NCI-H1436 (cell line): ENCODE data around the gene HIF1AN.

Experiments used
- DNase-seq: peaks from one replicate; lab custom pipeline; 2025; lab: John Stamatoyannopoulos, UW

Gene HIF1AN

DNA sequence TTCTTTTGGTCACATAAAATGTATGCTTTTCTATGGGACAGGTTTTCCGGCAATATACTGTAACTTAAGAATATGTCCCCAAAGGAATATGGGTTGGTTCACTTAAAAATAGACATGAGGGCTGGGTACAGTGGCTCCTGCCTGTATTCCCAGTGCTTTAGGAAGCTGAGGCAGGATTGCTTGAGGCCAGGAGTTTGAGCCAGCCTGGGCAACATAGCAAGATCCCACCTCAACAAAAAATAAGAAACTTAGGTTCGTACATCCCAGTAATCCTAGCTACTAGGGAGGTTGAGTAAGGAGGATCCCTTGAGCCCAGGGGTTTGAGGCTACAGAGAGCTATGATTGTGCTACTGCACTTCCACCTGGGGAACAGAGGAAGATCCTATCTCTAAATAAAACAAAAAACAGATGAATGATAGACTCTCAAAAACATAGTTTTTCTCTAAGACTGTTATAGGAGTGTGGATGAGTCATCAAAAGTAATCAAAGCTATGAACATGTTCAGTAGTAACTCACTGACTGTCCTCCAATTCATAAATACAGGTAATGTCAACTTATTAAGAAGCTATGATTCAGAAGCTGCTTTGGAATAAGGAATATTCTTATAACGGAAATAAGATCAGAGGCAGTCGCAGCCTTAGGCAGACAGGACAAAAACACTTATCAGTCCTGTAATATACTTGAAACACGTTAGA lies 13.5 kb upstream of the HIF1AN start:
- no peak for DNase-seq

- DNase-seq = no peak
Measured at GRCh38 chr10:100522945-100523344, 12.8 kb upstream of the HIF1AN start.

- DNase-seq = no peak
Measured at GRCh38 chr10:100524206-100524605, 11.5 kb upstream of the HIF1AN start.

- DNase-seq = no peak
Measured at GRCh38 chr10:100524638-100525037, 11.1 kb upstream of the HIF1AN start.

GRCh38 chr10:100528123-100528886 lies 7.4 kb upstream of the HIF1AN start:
- no peak for DNase-seq

GRCh38 chr10:100528921-100529474 lies 6.7 kb upstream of the HIF1AN start:
- peak; percentile 38 for DNase-seq

DNA sequence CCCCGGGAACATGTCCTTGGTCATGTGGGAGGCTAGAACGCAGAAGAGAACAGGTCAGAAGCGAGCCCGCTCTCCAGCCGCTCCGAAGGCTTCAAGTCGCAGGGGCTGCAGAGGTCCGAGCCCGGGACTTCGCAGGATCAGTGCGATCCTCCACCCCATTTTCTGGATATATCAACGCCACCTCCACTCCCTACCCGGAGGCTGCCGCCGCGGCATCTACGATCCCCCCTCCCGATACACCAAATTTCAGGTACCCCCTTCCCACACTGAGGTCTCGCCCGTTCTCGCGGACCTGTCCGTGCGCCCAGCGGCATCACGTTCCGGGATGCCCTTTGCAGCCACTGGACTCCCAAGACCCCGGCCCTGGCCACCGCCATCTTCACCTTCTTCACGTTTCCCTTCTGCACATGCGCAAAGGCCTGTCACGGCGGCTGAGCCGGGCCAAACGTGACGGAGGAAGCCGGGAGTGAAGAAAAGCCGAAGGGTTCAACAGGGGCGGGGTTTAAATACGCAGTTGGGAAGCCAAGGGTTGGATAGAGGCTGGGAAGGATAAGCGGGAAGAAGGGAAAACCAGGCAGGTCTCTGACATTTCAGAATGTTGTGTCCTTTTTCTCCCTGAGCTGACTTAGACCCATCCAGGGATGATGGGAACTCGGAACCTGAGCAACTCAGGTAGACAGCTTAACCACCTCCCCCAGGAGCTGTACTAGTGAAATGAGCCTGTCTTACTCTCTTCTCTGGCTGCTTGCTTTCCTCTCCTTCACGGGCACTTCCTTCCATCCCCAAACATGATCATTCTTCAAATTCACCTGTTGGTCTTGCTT lies 6.1 kb upstream of the HIF1AN start, which contains the start of gene NDUFB8:
Gene NDUFB8 (minus strand): TSS at position 397 of the 824 bp plus-strand sequence. CDS start 20 bp downstream, at position 377.
- DNase-seq = peak; percentile 81

GRCh38 chr10:100531761-100532160 lies 4.0 kb upstream of the HIF1AN start:
- no peak for DNase-seq

DNA sequence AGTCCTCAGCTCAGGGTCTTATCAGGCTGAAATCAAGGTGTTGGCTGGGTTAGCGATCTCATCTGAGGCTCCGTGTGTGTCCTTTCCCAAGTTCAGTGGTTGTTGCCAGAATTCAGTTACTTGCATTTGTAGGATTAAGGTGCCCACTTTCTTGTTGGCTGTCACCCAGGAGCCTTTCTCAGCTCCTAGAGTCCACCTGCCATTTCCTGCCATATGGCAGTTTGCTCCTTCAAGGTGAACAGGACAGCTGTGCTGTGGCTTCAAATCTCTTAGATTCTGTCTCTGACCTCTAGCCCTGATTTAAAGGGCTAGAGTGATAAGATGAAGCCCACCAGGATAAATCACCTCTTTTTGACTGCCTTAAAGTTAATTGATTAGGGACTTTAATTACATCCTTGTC lies 1.0 kb upstream of the HIF1AN start:
- DNase-seq = no peak

GRCh38 chr10:100535338-100535714 lies 417 bp upstream of the HIF1AN start:
- no peak for DNase-seq

DNA sequence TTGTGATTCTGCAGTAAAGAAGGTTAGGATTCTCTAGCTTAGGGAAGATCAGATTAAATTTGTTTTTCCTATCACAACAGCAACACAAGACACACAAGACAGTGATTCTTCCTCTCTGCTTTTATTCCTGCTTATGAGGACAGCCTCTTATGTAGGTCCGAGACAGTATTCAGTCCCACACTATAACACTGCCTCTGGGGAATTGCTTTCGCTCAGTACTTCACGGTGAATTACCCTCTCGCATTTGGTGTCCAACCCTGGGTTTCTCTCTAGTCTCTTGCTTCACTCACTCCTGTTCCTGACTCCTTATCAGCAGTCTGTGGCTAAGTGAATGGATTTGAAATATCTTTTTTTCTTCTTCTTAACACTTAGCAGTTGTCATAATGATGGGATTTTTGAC lies 1.7 kb downstream of the HIF1AN start:
- no peak for DNase-seq

GRCh38 chr10:100544950-100545349 lies 9.2 kb downstream of the HIF1AN start:
- DNase-seq = no peak

GRCh38 chr10:100551196-100551595 lies 15.5 kb downstream of the HIF1AN start:
- no peak for DNase-seq

DNA sequence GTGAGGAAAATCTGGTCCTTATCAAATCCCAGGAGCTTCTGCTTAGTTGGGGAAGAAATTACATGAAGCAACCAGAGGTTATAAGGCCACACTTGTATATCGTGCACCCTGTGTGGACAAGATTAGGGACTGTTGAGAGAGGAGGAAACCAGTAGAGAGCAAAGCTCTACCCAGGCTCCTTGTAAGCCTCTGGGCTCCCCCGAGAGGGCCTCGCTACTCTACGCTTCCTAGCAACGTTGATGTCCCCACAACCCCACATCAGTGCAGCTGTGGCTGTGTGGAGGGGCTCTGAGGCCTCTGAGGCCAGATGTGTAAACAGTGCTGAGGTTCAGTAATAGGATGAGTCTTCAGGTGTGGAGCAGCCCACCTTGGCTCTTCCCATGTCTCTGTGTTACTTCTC lies 16.0 kb downstream of the HIF1AN start:
- no peak for DNase-seq

DNA sequence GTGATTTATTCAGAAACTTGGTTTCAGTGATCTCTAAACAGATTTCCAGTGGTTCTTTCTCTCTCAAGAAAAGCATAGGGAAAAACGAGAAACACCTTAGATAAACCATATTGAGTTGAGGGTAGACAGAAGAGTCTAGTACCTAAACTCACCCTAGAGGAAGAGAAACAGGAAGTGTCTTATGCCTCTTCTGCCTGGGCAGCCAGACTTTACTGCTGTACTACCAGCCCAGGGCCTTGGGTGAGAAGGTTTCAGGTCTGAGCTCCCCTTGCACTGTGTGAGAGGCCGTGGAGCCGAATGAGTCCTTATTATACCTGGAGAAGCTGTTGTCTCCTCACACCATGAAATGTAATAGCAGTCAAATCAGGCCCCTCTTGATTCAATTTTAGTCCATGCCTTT lies 18.2 kb downstream of the HIF1AN start:
- no peak for DNase-seq

GRCh38 chr10:100554902-100555301 lies 19.2 kb downstream of the HIF1AN start:
- no peak for DNase-seq

DNA sequence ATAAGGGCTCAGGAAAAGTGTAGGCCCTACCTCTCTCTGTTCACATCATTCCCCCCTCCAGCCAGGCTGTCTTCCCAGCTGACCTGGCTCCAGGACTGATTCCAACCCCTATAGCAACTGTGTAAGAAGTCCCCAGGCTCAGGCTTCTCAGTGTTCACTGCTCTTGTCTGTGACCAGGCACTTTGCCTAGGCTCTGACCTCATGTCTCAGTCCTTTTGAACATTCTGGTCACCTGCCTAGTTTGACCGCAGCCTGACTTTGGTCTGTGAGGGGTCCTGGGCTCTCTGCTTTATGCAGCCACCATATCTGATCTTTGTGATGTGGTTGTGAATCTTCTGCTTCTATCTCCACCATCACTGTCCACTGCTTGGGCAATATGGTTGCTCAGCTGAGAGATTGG lies 24.5 kb downstream of the HIF1AN start:
- no peak for DNase-seq

GRCh38 chr10:100561005-100561404 lies 25.3 kb downstream of the HIF1AN start:
- DNase-seq = no peak

DNA sequence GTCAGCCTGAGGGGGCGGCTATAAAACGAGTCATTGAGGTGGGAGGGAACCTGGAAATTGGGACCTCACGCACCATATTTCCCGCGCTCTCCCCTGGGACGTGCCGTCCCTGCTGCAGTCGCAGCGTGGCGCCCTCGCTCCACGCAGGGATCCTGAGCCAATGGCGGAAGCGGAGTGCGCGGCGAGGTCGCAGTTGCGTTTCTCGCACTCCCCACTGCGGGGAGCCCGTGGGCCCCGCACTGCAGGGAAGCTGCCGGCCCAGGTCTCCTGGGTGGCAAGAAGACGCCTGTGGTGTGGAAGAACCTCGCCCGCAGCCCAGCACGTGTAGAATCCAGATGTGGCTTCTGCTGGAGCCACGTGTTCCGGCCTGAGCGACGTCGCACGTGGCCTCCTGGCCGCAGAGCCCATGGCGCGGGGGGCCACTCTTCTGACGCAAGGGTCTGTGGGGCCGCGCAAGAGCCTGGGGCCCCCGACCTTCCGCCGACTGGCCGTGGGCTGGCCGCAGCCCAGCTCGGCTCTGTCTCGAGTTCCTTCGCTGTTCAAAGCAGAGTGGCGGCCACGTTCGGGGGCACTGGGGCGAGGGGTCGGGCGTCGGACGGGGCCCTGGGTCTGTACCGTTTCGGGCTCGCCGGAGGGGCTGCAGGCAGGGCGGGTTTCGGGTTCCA lies 26.4 kb downstream of the HIF1AN start:
- DNase-seq = peak; percentile 85

DNA sequence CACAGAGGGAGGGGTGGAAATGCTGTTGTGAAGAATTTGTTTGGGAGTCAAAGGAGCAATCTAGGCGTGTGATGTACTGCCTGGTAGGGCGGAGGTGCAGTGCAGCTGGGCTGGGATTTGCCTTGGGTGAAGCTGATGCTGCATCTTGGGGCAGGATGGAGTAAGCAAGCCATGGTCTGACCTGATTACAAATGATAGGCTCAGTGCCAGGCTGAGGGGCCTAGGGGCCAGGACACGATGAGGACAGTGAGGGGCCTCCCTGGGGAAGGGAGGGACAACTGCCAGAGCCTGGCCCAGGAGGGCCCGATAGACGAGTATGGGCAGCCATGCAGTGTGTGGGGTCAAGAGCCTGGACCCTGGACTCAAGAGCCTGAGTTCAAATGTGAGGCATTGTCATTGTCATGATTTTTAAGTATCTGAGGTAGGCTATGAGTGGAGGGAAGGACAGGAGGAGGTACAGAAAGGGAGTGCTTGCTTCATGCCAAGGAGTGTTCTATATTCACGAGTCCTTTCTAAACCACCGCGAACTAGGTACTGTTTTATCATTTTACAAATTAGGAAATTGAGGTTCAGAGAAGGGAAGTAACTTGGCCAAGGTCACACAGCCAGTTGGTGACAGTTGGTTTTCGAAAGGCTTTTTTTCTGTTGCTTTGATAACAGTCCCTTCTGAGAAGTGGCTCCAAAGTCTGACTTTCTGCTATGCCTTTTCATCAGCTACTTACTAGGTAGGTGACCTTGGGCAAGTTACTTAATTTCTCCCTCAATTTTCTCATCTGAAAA lies 29.7 kb downstream of the HIF1AN start:
- no peak for DNase-seq

DNA sequence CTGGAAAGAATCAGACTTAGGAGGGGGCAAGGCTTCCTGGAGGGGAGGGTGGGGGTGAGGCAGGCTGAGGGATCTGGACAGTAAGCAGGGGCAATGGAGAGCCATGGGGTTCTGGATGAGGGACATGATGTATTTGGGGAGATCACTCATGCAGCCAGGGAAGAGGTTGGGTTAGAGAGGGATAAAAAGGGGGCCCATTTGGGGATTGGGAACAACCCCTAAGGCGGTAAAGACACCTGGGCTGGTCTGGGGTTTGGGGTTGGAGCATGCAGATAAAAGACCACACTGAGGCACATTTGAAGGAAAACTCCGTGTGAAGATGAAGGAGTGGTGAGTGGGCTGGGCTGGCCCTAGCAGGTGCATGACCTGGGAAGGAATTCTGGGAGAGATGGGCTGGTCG lies 30.8 kb downstream of the HIF1AN start:
- DNase-seq = no peak
